Measurements from ENCODE around the gene TSFM. TPM values are rescaled to one million over a fixed set of nuclear protein-coding genes. Genes with fewer than 3 reads are reported as not detected.
A peak's percentile ranks its signal among the peaks of the same experiment; 100 is the strongest.

The TSFM gene
- total and polyA plus RNA-seq, 2 donors (not counting 1 experiment from before 2014, with no cell fraction given) = 15.5 to 16.8 TPM

DNA sequence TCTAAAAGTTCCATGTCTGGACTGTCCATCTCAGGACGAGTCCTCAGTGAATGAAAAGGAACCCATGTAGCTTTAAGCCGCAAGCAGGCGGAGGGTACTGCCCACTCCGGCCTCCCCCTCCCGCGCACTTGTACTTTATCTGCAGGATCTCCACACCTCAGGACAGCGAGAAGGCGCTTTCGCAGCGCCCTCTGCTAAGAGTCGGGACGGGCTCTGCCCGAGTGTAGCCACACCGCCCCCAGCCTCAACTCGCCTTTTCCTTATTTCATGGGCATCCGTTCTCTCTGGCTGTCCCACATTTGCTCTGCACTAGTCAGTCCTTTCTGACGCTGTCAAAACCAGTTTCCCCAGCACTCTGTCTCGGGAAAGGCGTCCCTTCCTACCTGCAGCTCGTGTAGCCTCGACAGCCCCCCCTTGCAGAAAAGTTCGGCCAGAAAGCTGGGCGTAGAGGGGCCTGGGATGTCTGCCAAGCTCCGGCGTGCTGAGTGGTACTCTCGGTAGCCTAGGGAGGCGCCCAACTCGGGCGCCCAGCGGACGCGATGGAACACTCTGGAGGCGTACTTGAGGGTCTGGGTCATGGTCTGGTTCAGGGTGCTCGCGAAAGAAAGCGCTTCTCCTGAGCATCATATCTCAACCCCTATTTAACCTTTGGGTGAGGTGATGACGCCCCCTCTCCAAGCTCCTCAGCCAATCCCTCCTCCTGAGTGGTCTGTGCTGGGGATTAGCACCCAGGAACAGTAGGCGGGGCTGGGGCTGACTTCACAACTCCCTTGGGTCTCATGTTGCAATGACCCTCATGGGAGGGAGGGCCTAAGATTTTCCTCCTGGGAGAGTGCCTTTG lies 15.9 kb upstream of the TSFM start, which contains the start of gene CYP27B1:
Gene CYP27B1 (minus strand): TSS at position 615 of the 841 bp plus-strand sequence. CDS start 37 bp downstream, at position 578.
- Histone ChIP-seq H3K36me3 (ENCODE audit: control insufficient read depth, insufficient read depth, low read length) (peaks cover 11% of the 10 kb centered on the region), H2AFZ (ENCODE audit: low read length) (no peak within 1 kb of the TSS), H3K27me3 (ENCODE audit: control insufficient read depth, insufficient read depth, low read length) (peaks cover 29% of the 10 kb centered on the region), H3K4me2 (ENCODE audit: extremely low read depth, insufficient read depth, low read length) (peak within 1 kb of the TSS; percentile 81), H3K27ac (ENCODE audit: insufficient read depth, low read length) (no peak within 1 kb of the TSS), H3K4me1 (ENCODE audit: control insufficient read depth, extremely low read depth, insufficient read depth, low read length) (peaks cover 20% of the 10 kb centered on the region), H3K4me3 (replicated peaks in 1 of 4; ENCODE audit: control extremely low read depth in 1 of 4, insufficient read depth in 1 of 4, low read depth in 3 of 4, low read length in 4 of 4) (peak within 1 kb of the TSS; percentile 21 to 50 (median 38)), H3K9ac (ENCODE audit: insufficient read depth, low read length) (no peak within 1 kb of the TSS), H3K9me3 (ENCODE audit: control insufficient read depth, insufficient read depth, low read depth, low read length) (no peaks in the 10 kb centered on the region), H4K20me1 (ENCODE audit: control insufficient read depth, extremely low read depth, insufficient read depth, low read length) (no peaks in the 10 kb centered on the region), H3K79me2 (ENCODE audit: control insufficient read depth, insufficient read depth, low read length) (peaks cover 5% of the 10 kb centered on the region)
- peak; percentile 33 for DNase-seq (ENCODE audit: low read depth in 2 of 2)
- TF ChIP-seq EZH2 (IDR thresholded peaks at IDR 0.05; ENCODE audit: low read length, missing control alignments) = no peak
- TF ChIP-seq, protein P1, sequence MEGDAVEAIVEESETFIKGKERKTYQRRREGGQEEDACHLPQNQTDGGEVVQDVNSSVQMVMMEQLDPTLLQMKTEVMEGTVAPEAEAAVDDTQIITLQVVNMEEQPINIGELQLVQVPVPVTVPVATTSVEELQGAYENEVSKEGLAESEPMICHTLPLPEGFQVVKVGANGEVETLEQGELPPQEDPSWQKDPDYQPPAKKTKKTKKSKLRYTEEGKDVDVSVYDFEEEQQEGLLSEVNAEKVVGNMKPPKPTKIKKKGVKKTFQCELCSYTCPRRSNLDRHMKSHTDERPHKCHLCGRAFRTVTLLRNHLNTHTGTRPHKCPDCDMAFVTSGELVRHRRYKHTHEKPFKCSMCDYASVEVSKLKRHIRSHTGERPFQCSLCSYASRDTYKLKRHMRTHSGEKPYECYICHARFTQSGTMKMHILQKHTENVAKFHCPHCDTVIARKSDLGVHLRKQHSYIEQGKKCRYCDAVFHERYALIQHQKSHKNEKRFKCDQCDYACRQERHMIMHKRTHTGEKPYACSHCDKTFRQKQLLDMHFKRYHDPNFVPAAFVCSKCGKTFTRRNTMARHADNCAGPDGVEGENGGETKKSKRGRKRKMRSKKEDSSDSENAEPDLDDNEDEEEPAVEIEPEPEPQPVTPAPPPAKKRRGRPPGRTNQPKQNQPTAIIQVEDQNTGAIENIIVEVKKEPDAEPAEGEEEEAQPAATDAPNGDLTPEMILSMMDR (conservative IDR thresholded peaks at IDR 0.05 in 1 of 2, IDR thresholded peaks at IDR 0.05 in 1 of 2; ENCODE audit: low read depth in 1 of 2, low read length in 2 of 2) = no peak

DNA sequence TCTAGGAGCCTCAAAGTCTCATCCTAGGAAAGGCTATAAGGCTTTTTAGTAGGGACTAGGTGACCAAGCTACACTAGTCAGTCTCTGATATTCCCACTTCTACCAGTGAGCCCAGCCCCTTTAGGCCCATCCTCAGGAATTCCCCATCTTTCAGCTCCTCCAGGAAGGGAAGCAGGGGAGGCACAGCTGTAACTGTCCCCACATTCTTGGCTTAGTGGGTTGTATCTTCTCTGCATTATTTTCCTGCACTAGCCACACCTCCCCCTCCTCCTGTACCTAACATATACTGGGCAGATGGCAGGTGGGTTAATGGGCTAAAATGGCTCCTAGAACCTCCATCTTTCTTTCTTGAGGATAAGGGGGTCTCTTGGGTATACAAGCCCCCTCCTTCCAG lies 15.3 kb upstream of the TSFM start:
- no peaks in the 10 kb centered on the region for H3K9me3 ChIP-seq (ENCODE audit: control insufficient read depth, insufficient read depth, low read depth, low read length)
- no peak overlapping the region for H3K4me2 ChIP-seq (ENCODE audit: extremely low read depth, insufficient read depth, low read length)
- peaks cover 20% of the 10 kb centered on the region for H3K4me1 ChIP-seq (ENCODE audit: control insufficient read depth, extremely low read depth, insufficient read depth, low read length)
- no peaks in the 10 kb centered on the region for H4K20me1 ChIP-seq (ENCODE audit: control insufficient read depth, extremely low read depth, insufficient read depth, low read length)
- H3K4me3 ChIP-seq (replicated peaks in 1 of 4; ENCODE audit: control extremely low read depth in 1 of 4, insufficient read depth in 1 of 4, low read depth in 3 of 4, low read length in 4 of 4) = no peak overlapping the region
- peaks cover 5% of the 10 kb centered on the region for H3K79me2 ChIP-seq (ENCODE audit: control insufficient read depth, insufficient read depth, low read length)
- TF ChIP-seq EZH2 (IDR thresholded peaks at IDR 0.05; ENCODE audit: low read length, missing control alignments) = no peak
- TF ChIP-seq, protein P1 (conservative IDR thresholded peaks at IDR 0.05 in 1 of 2, IDR thresholded peaks at IDR 0.05 in 1 of 2; ENCODE audit: low read depth in 1 of 2, low read length in 2 of 2) = no peak
- H3K36me3 ChIP-seq (ENCODE audit: control insufficient read depth, insufficient read depth, low read length) = peaks cover 11% of the 10 kb centered on the region
- H3K27ac ChIP-seq (ENCODE audit: insufficient read depth, low read length) = no peak overlapping the region
- H3K9ac ChIP-seq (ENCODE audit: insufficient read depth, low read length) = no peak overlapping the region
- no peak overlapping the region for H2AFZ ChIP-seq (ENCODE audit: low read length)
- peaks cover 29% of the 10 kb centered on the region for H3K27me3 ChIP-seq (ENCODE audit: control insufficient read depth, insufficient read depth, low read length)
- no peak for DNase-seq (ENCODE audit: low read depth in 2 of 2)

DNA sequence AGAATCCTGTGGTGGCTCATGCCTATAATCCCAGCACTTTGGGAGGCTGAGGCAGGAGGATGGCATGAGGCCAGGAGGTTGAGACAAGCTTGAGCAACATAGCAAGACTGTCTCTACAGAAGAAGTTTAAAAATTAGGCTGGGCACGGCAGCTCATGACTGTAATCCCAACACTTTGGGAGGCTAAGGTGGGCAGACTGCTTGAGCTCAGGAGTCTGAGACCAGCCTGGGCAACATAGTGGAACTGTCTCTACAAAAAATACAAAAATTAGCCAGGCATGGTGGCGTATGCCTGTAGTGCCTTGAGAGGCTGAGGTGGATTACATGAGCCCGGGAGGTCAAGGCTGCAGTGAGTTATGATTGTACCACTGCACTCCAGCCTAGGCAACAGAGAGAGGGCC lies 14.7 kb upstream of the TSFM start:
- H3K27me3 ChIP-seq (ENCODE audit: control insufficient read depth, insufficient read depth, low read length) = peaks cover 29% of the 10 kb centered on the region
- no peak overlapping the region for H3K9ac ChIP-seq (ENCODE audit: insufficient read depth, low read length)
- no peak overlapping the region for H3K4me3 ChIP-seq (replicated peaks in 1 of 4; ENCODE audit: control extremely low read depth in 1 of 4, insufficient read depth in 1 of 4, low read depth in 3 of 4, low read length in 4 of 4)
- no peak overlapping the region for H3K27ac ChIP-seq (ENCODE audit: insufficient read depth, low read length)
- no peak overlapping the region for H2AFZ ChIP-seq (ENCODE audit: low read length)
- H3K36me3 ChIP-seq (ENCODE audit: control insufficient read depth, insufficient read depth, low read length) = peaks cover 11% of the 10 kb centered on the region
- TF ChIP-seq, protein P1 (conservative IDR thresholded peaks at IDR 0.05 in 1 of 2, IDR thresholded peaks at IDR 0.05 in 1 of 2; ENCODE audit: low read depth in 1 of 2, low read length in 2 of 2) = no peak
- TF ChIP-seq EZH2 (IDR thresholded peaks at IDR 0.05; ENCODE audit: low read length, missing control alignments) = no peak
- no peaks in the 10 kb centered on the region for H3K9me3 ChIP-seq (ENCODE audit: control insufficient read depth, insufficient read depth, low read depth, low read length)
- peaks cover 20% of the 10 kb centered on the region for H3K4me1 ChIP-seq (ENCODE audit: control insufficient read depth, extremely low read depth, insufficient read depth, low read length)
- peaks cover 5% of the 10 kb centered on the region for H3K79me2 ChIP-seq (ENCODE audit: control insufficient read depth, insufficient read depth, low read length)
- DNase-seq (ENCODE audit: low read depth in 2 of 2) = no peak
- no peak overlapping the region for H3K4me2 ChIP-seq (ENCODE audit: extremely low read depth, insufficient read depth, low read length)
- no peaks in the 10 kb centered on the region for H4K20me1 ChIP-seq (ENCODE audit: control insufficient read depth, extremely low read depth, insufficient read depth, low read length)

All from fibroblast of lung (primary cell).